HG02840 (cell line): ENCODE data around the gene PDCD2.
A peak's percentile ranks its signal among the peaks of the same experiment; 100 is the strongest.
"Not testable (repeated sequence)": the region's sequence is repeated elsewhere in the genome, so short reads cannot be mapped to it uniquely, and the experiment has no call there.

Experiments used
- ATAC-seq: cut with Tn5 transposase; IDR thresholded peaks from one replicate; pipeline ENCODE4 v1.9.1; 2021; ENCODE audit warnings: mild to moderate bottlenecking, moderate library complexity, moderate number of reproducible peaks; ENCODE audit not compliant: unreplicated experiment, low FRiP score

The PDCD2 gene

DNA sequence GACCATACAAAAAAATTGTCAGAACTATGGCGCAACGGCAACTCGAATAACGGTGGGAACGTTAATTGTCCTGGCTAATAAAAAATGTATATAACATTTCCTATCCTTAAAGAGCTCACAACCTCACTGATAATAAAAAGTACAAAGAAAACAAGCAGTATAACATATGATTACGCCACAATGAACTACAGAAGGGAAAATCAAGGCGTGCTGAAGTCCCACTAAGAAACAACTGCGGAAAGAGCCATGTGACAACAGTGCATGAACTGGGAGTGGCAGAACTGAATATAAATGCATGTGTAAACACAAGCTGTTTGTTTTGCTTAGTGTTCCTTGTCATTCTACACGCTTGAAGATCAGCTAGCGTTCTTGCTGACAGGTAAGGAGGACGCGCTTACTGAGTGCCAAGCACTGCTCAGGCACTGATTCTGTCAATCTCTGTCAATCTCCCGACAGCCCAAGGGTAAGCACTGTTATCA is 30.9 kb downstream of the PDCD2 start:
- ATAC-seq, result peak; percentile 37

GRCh38 chr6:170552765-170553533 is 31.5 kb downstream of the PDCD2 start, which contains the start of gene PSMB1:
Gene PSMB1 (minus strand): TSS chr6:170553307. CDS start chr6:170553242, 65 bp downstream.
- peak; percentile 48 for ATAC-seq

GRCh38 chr6:170545405-170545804 is 39.0 kb downstream of the PDCD2 start:
- no peak for ATAC-seq

- no peak for ATAC-seq
Measured at GRCh38 chr6:170542031-170542719, 42.3 kb downstream of the PDCD2 start.

GRCh38 chr6:170537329-170537728 is 47.1 kb downstream of the PDCD2 start:
- no peak for ATAC-seq

- ATAC-seq, result no peak
Measured at GRCh38 chr6:170536671-170537070, 47.8 kb downstream of the PDCD2 start.

DNA sequence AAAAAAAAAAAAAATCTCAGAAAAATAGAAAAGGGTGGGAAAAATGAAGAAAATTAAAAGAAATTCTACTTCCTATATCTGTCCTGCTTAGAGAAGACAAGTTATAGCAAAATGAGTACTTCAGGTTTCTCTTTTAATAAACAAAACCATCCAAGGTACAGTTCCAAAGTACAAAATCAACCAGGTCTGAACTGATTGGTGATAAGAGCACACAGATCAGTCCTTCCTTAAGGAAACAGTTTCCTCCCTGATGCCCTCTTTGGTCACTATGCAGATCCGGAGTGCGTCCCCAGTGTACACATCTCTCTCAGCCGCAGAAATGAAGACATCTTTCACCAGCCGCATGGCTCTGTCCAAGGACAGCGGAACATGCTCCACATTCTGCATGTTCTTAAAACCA is 49.4 kb downstream of the PDCD2 start:
- ATAC-seq, result no peak

DNA sequence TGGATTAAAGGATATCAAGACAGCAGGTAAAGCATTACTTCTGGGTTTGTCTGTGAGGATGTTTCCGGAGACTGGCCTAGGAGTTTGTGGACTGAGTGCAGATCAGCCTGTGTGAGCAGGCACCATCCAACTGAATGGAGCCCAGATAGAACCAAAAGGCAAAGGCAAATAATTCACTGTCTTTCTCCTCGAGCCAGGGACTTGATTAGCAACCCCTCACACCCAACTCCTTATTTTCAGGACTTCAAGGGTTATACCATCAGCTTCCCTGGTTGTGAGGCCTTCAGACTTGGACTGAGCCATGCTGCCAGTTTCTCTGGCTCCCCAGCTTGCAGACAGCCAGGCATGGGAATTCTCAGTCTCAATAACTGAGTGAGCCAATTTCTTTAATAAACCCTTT is 50.6 kb downstream of the PDCD2 start:
- ATAC-seq, result no peak

DNA sequence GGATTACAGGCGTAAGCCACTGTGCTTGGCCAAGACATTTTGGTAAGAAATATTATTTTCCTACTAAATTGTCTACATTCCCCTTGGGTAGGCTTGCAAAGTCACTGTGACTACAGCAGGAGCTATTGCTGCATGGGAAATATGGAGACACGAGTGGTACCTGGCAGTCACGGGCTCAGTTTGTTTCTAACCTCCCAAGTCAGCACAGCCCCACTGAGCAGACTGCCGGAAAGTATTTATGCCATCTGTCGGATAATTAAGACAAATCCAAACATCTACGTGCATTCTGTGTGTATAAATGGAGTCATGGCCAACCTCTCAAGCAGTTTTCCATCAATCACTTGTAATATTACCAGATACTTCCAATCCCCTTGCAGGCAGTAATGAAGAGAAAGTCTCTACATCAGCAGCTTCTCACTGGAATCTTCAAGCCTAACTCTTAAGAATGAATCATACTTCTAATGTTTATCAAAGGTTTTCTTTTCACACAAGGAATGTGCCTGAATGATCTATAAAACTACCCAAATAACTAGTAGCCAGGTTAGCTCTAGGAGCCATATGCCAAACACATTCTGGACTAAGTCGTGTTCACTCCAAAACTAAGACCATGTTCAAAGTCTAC is 51.5 kb downstream of the PDCD2 start:
- ATAC-seq, result no peak

DNA sequence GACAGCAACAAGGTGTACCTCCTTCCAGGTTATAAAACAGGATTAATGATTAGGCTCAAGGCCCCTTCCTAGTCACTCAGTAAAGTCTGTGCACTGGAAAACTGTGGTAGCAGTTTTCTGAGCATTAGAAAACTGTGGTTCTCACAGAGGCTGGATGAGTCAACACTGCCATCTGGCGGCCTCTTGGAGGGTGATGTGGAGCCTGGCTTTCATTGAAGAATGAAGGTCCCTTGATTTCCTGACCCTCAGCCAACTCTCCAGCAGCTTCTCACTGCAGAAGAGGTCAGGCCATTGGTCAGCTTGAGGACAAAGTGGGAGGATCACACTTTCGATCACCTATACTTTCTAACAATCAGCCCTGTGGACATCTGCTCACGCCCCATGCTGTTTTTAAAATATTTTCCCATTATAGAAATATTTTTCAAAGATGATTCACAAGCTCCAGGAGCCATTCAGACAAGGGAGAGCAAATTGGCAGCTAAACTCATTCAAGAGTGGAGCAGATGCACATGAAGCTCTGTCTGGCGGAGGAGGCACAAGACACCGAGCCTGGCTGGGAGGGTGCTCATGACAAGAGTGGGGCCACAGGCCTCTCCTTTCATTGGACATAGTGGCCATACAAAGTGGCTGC is 54.5 kb downstream of the PDCD2 start:
- ATAC-seq, result peak; percentile 71

DNA sequence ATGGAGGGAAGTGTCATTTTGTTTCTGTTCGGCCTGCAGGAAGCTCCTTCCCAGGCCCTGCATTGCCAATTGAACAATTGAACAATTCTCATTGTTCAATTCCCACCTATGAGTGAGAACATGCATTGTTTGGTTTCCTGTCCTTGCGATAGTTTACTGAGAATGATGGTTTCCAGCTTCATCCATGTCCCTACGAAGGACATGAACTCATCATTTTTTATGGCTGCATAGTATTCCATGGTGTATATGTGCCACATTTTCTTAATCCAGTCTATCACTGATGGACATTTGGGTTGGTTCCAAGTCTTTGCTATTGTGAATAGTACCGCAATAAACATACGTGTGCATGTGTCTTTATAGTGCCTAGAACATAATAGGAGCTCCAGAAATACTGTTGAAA is 56.4 kb downstream of the PDCD2 start:
- not testable (repeated sequence) for ATAC-seq

GRCh38 chr6:170525795-170526194 is 58.6 kb downstream of the PDCD2 start:
- ATAC-seq, result no peak
